ENCODE results near the gene IFNA4.
"Not testable (repeated sequence)": the region's sequence is repeated elsewhere in the genome, so short reads cannot be mapped to it uniquely, and the experiment has no call there.

IFNA4 gene

GRCh38 chr9:21187487-21187886 is at the start of gene IFNA4:
Gene IFNA4, minus strand, starts transcription at chr9:21187587. Its CDS starts 56 bp downstream, at chr9:21187531.
- DNase-seq, result not testable (repeated sequence)

GRCh38 chr9:21236360-21236714 is 49.0 kb upstream of the IFNA4 start:
- not testable (repeated sequence) for DNase-seq

- DNase-seq, result not testable (repeated sequence)
Measured at GRCh38 chr9:21235468-21236359, 48.3 kb upstream of the IFNA4 start.

- DNase-seq, result no peak
Measured at GRCh38 chr9:21234153-21234687, 46.8 kb upstream of the IFNA4 start.

GRCh38 chr9:21233258-21233657 is 45.9 kb upstream of the IFNA4 start:
- DNase-seq, result no peak

- no peak for DNase-seq
Measured at GRCh38 chr9:21228122-21228521, 40.7 kb upstream of the IFNA4 start, which contains the start of gene IFNA17. Gene IFNA17, minus strand, starts transcription at chr9:21228222. Its CDS starts 49 bp downstream, at chr9:21228173.

- DNase-seq, result not testable (repeated sequence)
Measured at GRCh38 chr9:21217211-21217610, 29.8 kb upstream of the IFNA4 start, which contains the start of gene IFNA16. Gene IFNA16, minus strand, starts transcription at chr9:21217311. Its CDS starts 6 bp downstream, at chr9:21217305.

- not testable (repeated sequence) for DNase-seq
Measured at GRCh38 chr9:21213411-21214326, 26.3 kb upstream of the IFNA4 start.

GRCh38 chr9:21212160-21212559 is 24.8 kb upstream of the IFNA4 start:
- not testable (repeated sequence) for DNase-seq

GRCh38 chr9:21210782-21211181 is 23.4 kb upstream of the IFNA4 start:
- not testable (repeated sequence) for DNase-seq

GRCh38 chr9:21210311-21210710 is 22.9 kb upstream of the IFNA4 start:
- DNase-seq, result no peak

GRCh38 chr9:21207043-21207442 is 19.7 kb upstream of the IFNA4 start, which contains the start of gene IFNA10:
Gene IFNA10, minus strand, starts transcription at chr9:21207143. Its CDS starts 46 bp downstream, at chr9:21207097.
- not testable (repeated sequence) for DNase-seq

GRCh38 chr9:21205204-21205603 is 17.8 kb upstream of the IFNA4 start:
- DNase-seq, result no peak

GRCh38 chr9:21202105-21202504 is 14.7 kb upstream of the IFNA4 start, which contains the start of gene IFNA7:
Gene IFNA7, minus strand, starts transcription at chr9:21202205. Its CDS starts 40 bp downstream, at chr9:21202165.
- not testable (repeated sequence) for DNase-seq

- peak; percentile 26 for DNase-seq
Measured at GRCh38 chr9:21194867-21195776, 7.7 kb upstream of the IFNA4 start.

GRCh38 chr9:21182810-21183736 is 4.3 kb downstream of the IFNA4 start:
- not testable (repeated sequence) for DNase-seq

- DNase-seq, result no peak
Measured at GRCh38 chr9:21174671-21175070, 12.7 kb downstream of the IFNA4 start.

- no peak for DNase-seq
Measured at GRCh38 chr9:21172156-21172555, 15.2 kb downstream of the IFNA4 start.

GRCh38 chr9:21171351-21171750 is 16.0 kb downstream of the IFNA4 start:
- DNase-seq, result no peak

- not testable (repeated sequence) for DNase-seq
Measured at GRCh38 chr9:21166560-21166959, 20.8 kb downstream of the IFNA4 start, which contains the start of gene IFNA21. Gene IFNA21, minus strand, starts transcription at chr9:21166660. Its CDS starts 48 bp downstream, at chr9:21166612.

Data from activated naive CD4-positive, alpha-beta T cell treated with anti-CD3 and anti-CD28 coated beads, Interleukin-2, amount 50 U/mL, for 16 hours (primary cell).